GM18520 (cell line): ENCODE results near the gene PTPA.

Source experiments
- ATAC-seq: cut with Tn5 transposase; IDR thresholded peaks from one replicate; pipeline ENCODE4 v1.9.1; 2021; ENCODE audit not compliant: unreplicated experiment

PTPA gene

DNA sequence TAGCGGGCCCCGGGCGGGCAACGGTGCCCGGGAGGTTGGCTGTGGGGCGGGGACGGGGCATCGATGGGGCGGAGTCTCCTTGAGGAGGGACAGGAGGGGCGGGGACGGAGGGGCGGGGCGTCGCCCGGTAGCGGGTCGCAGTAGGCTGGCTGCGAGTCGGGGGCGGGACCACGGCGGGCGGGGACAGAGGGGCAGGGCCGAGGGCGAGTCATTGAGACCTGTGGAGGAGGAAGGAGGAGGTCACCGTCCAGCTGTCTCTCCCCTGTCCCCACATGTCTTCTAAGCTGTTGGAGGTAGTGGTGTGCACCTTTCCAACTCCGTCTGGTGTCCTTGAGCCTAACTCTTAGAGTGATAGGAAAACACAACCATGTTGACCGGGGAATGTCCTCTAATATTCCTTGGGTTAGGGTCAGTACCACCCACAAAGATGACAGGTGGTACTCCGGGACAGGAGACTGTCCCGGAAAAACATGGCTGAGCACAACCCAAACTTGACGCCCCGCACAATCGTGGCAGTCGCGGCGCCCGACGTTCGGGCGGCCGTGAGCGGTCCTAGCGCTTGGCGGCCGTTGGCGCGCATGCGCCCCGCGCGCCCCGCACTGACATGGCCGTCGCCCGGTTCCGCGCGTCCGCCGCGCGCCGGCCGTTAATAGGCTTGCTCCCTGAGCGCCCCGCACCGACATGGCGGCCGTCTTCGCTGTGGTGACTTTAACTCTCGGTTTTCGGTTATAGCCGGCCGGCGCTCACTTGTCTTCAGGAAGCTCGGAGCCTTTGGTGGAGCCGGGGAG lies at the start of gene PTPA, which contains the start of gene CRAT:
TSS of gene PTPA (plus strand) at position 676 of the 788 bp plus-strand sequence. CDS start 186 bp downstream, outside the sequence.
TSS of gene CRAT (minus strand) at position 54 of the 788 bp plus-strand sequence. CDS start 284 bp downstream, outside the sequence.
- ATAC-seq, result peak; percentile 63

- no peak for ATAC-seq
Measured at GRCh38 chr9:129063061-129063460, 48.2 kb upstream of the PTPA start.

DNA sequence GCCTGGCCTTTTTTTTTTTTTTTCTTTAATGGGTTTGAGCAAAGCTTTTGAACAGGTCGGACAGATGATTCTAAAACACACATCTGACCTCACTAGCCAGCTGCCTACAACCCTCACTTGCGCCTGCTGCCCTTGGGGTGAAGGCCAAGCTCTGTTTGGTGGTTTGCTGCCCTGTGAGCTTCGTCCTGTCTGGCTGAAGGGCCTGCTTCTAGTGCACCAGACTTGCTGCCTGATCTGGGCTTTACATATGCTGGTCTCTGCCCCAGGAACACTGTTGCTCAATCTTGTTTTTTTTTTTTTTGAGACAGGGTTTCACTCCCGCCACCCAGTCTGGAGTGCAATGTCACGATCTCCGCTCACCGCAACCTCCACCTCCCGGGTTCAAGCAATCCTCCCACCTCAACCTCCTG lies 46.7 kb upstream of the PTPA start:
- ATAC-seq, result no peak

- no peak for ATAC-seq
Measured at GRCh38 chr9:129068110-129068509, 43.1 kb upstream of the PTPA start.

DNA sequence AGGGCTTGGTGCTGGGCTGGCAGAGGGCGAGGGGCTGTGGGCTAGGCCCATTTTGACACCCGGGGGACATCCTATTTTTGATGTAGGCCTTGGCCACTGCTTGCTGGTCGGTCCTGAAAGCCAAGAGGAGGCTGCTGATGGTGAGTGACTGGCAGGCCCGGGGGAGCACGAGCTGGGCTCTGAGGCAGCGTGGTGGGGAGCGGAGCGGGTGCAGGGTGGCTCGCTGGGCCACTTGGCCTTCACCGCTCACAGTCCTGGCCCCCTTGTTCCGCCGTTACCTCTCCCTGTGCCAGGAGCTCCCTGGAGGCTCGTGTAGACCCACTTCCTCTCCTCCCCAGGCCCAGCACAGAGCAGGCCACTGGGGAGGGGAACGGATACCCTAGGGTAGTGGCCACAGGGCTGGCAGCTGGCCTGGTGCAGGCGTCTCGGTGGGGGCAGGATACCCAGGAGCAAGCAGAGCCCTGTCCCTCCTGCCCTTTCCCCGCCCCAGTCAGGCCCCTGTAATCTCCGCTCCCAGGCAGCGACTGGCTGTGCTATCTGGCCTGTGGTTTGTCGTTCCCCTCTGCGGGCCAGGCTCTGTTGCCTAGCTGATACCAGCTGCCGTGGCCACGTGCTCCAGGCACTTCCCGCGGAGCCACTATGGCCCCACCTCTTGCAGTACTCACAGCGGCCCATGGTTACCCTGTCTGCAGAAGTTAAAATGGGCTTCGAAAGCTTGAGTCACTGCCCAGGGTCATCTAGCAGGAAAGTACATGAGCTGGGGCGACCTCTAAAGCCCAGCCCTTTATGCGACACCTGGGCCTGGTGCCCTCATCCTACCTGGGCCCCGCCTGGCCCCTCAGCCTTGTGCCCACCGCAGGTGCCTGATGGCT lies 42.0 kb upstream of the PTPA start:
- no peak for ATAC-seq

DNA sequence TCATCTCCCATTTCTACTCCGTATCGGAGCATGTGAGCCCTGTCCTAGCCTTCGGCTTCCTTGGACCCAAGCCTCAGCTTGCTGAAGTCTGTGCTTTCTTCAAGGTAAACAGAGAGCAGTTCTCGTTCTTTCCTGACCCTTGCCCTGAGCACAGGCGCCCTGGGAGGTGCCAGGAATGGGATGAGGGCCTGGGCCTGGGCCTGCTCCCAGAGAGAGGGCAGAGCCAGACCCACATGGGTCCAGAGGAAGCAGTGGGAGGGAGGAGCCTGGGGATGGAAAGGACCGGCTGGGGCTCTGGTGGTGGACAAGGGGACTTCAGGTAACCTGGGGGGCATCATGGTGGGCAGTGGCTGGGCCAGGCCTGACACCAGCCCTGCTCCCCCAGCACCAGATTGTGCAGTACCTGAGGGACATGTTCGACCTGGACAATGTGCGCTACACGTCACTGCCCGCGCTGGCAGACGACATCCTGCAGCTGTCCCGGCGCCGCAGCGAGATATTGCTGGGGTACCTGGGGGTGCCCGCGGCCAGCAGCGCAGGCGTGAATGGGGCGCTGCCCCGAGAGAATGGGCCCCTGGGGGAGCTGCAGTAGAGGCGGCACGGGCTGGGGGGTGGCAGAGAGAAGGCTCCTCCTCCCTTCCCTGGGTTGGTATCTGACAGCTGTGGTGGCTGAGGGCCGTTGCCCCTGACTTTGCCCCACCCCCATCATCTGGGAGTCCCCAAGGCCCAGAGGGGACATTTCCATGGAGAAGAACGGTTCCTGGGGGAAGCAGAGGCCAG lies 41.2 kb upstream of the PTPA start:
- no peak for ATAC-seq

GRCh38 chr9:129070696-129071525 lies 40.3 kb upstream of the PTPA start:
- ATAC-seq, result no peak

GRCh38 chr9:129071526-129072126 lies 39.6 kb upstream of the PTPA start:
- ATAC-seq, result no peak

DNA sequence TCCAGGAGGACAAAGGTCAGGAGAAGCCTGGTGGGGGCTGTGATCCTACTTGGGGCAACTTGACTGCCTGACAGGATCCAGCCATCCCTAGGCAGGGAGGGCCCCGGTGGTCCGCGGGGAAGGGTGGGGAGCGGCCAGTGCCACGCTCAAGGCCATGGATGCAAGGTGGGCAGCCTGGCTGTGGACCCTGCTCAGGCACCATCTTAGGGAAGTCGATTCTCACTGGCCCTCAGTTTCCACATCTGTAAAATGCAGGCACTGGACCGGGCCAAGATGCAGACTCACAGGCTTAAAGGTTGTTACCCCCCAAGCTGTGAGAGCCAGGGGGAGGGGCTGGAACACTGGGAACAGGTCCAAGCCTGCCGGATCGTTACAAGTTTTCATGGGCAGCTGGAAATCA lies 39.0 kb upstream of the PTPA start:
- no peak for ATAC-seq

GRCh38 chr9:129073404-129073803 lies 37.8 kb upstream of the PTPA start:
- no peak for ATAC-seq

DNA sequence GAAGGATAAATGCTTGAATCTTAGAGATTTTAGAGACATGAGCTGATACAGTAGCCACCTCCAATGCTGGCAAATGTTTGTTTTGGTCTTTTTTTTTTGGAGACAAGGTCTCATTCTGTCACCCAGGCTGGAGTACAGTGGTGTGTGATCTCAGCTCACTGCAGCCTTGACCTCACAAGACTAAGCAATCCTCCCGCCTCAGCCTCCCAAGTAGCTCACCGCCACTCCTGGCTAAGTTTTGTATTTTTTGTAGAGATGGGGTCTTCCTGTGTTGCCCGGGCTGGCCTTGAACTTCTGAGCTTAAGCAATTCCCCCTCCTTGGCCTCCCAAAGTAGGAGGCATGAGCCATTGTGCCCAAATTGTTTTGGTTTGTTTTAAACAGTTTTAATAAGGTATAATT lies 37.1 kb upstream of the PTPA start:
- no peak for ATAC-seq

DNA sequence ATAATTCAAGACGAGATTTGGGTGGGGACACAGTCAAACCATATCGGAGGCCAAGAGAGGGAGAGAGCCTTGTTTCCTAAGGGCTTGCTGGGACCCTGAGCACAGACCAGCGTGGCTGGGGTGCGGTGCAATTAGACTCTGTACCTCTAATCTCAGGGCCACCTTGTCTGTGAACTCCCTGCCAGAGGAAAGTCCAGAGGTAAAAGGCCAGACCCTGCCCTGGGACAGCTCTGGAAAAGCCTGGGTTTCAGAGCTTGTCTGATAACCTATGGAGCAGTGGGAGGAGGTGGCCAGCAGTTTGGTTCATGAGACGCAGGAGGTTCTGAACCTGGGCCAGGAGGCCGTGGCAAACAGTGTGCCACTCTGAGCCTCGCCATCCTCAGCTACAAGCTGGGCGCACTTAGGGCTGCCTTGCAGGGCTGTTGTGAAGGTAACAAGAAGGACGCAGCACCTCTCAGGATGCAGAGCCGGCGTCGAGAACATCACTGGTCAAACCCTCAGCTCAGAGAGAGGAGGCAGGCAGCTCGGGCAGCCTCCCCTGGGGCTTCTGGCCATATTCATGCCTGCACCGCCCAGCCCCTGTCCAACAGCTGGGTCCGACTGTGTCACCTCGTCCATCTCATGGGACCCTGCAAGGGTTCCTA lies 35.1 kb upstream of the PTPA start:
- ATAC-seq, result no peak

GRCh38 chr9:129076640-129077037 lies 34.6 kb upstream of the PTPA start:
- no peak for ATAC-seq

DNA sequence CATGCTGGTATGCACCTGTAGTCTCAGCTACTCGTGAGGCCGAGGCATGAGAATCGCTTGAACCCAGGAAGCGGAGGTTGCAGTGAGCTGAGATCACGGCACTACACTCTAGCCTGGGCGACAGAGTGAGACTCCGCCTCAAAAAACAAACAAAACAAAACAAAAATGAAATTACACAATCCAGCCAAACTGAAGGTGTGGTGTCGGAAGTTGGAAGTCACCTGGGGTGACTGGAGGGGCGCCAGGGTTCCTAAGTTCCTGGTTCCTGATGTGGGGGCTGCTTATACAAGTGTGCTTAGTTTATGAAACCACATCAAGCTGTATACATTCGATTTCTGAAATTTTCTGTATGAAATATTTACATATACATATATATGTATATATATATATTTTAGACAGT lies 34.0 kb upstream of the PTPA start:
- no peak for ATAC-seq

DNA sequence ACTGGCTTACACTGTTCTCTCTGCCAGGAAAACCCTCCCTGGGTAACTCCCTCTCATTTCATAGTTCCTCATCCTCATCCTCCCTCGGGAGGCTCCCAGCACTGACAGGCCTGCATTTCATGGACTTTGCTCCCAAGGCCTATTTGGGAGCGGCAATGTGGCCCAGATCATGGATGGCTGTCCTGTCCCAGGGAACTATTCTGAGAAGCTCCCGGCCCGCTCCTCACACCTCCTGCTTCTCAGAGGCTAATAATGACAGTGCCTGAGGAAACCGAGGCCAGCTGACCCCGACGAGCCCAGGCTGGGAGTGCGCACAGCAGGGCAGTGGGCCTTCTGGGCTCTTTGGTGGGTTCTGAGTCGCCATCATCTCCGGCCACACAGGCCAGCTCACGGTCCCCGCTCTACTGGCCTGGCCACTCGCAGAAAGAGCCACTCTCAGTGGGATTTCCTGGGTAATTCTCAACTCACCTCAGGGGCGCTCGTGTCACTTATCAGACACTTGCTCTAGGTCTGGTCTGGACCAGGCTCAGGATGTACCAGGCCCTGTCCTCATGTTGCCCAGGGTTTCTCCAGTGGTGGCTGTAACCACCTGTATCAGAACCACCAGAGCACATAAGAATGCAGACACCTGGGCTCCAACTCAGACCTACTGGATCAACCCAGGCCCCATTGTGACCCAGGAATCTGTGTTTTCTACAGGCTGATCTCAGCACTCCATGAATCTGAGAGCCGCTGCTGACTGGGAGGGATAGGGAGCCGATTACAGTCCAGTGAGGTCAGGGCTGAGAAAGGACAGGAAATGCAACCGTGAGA lies 32.3 kb upstream of the PTPA start:
- no peak for ATAC-seq

GRCh38 chr9:129079829-129080228 lies 31.4 kb upstream of the PTPA start:
- no peak for ATAC-seq

- no peak for ATAC-seq
Measured at GRCh38 chr9:129080298-129080600, 31.0 kb upstream of the PTPA start.

- ATAC-seq, result peak; percentile 93
Measured at GRCh38 chr9:129080601-129081387, 30.4 kb upstream of the PTPA start, which contains the start of gene DOLPP1. DOLPP1 (plus strand) TSS chr9:129081111; CDS start chr9:129081132, 21 bp downstream.
